K562 (cell line): ENCODE data around the gene TTC27. TPM values are rescaled to one million over a fixed set of nuclear protein-coding genes. Genes with fewer than 3 reads are reported as not detected.
A peak's percentile ranks its signal among the peaks of the same experiment; 100 is the strongest.

Source experiments
- ATF7 ChIP-seq: fragments of 450-650 bp; IDR thresholded peaks from 2 replicates; pipeline ENCODE4 v1.7.1; 2014; ENCODE audit warnings: mild to moderate bottlenecking, moderate library complexity
- C11orf30 ChIP-seq: fragments of 450-650 bp; IDR thresholded peaks from 2 replicates; pipeline ENCODE4 v1.6.1; 2016; ENCODE audit warnings: low read depth, mild to moderate bottlenecking
- CHCHD3 ChIP-seq: fragments of 250-450 bp; sonication (Bioruptor Pico); IDR thresholded peaks from 2 replicates; pipeline ENCODE4 v2.1.2; 2022; ENCODE audit warnings: mild to moderate bottlenecking
- DIDO1 ChIP-seq: fragments of 450-650 bp; IDR thresholded peaks from 2 replicates; pipeline ENCODE4 v1.6.1; 2016; ENCODE audit warnings: low read depth, missing biosample characterization, missing genetic modification characterization
- DPF2 ChIP-seq: fragments of 450-650 bp; IDR thresholded peaks from 2 replicates; pipeline ENCODE4 v1.6.1; 2016
- ELF1 ChIP-seq: fragments of 200-800 bp; sonication (Bioruptor generic); IDR thresholded peaks from 2 replicates; pipeline ENCODE4 v1.6.1; 2016; ENCODE audit warnings: missing genetic modification characterization, missing compliant biosample characterization
- ELK1 ChIP-seq: sonication (generic); formaldehyde crosslinking; IDR thresholded peaks from 2 replicates; pipeline ENCODE4 v1.8.1; 2022; ENCODE audit warnings: missing genetic modification reagents
- GTF3C2 ChIP-seq: IDR thresholded peaks from 3 replicates; pipeline ENCODE4 v1.6.1; 2011; ENCODE audit warnings: borderline replicate concordance, mild to moderate bottlenecking, moderate library complexity; ENCODE audit not compliant: insufficient read length; ENCODE audit errors: extremely low read depth
- MITF ChIP-seq: IDR thresholded peaks from 2 replicates; pipeline ENCODE4 v1.6.1; 2014; ENCODE audit warnings: antibody characterized with exemption
- MLLT1 ChIP-seq, 2 experiments: fragments of 450-650 bp; IDR thresholded peaks; 2 replicates each; pipeline ENCODE4 v1.6.1; 2016
- NR2C2 ChIP-seq, 2 experiments: fragments of 200-800 bp in 1 of 2; sonication (Bioruptor generic) in 1 of 2; sonication (generic) in 1 of 2; formaldehyde crosslinking in 1 of 2; IDR thresholded peaks; 2 replicates each; pipeline versions ENCODE4 v1.6.1 to v1.8.0; 2016 to 2022; ENCODE audit warnings: mild to moderate bottlenecking in 1 of 2, missing compliant biosample characterization in 1 of 2, missing genetic modification characterization in 1 of 2, missing genetic modification reagents in 1 of 2
- TARDBP ChIP-seq: fragments of 450-650 bp; IDR thresholded peaks from 2 replicates; pipeline ENCODE4 v1.6.1; 2016
- ZBTB2 ChIP-seq: fragments of 450-650 bp; IDR thresholded peaks from 2 replicates; pipeline ENCODE4 v1.6.1; 2016; ENCODE audit warnings: antibody characterized with exemption
- ZNF212 ChIP-seq: fragments of 450-650 bp; formaldehyde crosslinking; IDR thresholded peaks from 2 replicates; pipeline ENCODE4 v1.4.0; 2020; ENCODE audit warnings: mild to moderate bottlenecking
- ZNF253 ChIP-seq: fragments of 250-450 bp; sonication (Bioruptor Pico); conservative IDR thresholded peaks from 2 replicates; pipeline ENCODE4 v1.6.1; 2021; ENCODE audit warnings: mild to moderate bottlenecking
- ZNF398 ChIP-seq: fragments of 250-450 bp; sonication (Bioruptor Pico); IDR thresholded peaks from 2 replicates; pipeline ENCODE4 v1.8.0; 2021; ENCODE audit warnings: moderate library complexity, mild to moderate bottlenecking, inconsistent platforms
- ZNF57 ChIP-seq: fragments of 450-650 bp; formaldehyde crosslinking; IDR thresholded peaks from 2 replicates; pipeline ENCODE4 v1.4.0; 2020; ENCODE audit warnings: mild to moderate bottlenecking, moderate library complexity
- polyA plus RNA-seq, 8 experiments: library from polyadenylated mRNA; depleted of rRNA in 4 of 8; stranded (reverse) in 5 of 8; unstranded in 3 of 8; fragments of >200 nt; fragmentation: Nextera tagmentation in 2 of 8; fragmentation: Illumina TruSeq in 1 of 8; extraction: Ambion mirVana in 2 of 8; extraction: Trizol in 1 of 8; gene quantifications; 2 replicates each; pipeline versions ENCODE4 v1.2.1 to v1.2.3, GENCODE V29; 2011 to 2014; ENCODE audit warnings: inconsistent platforms in 1 of 8, missing spikeins in 1 of 8
- total RNA-seq, 7 experiments: library from RNA; depleted of rRNA in 6 of 7; stranded (reverse); fragments of >200 nt in 6 of 7; fragmentation: Illumina TruSeq in 2 of 7; extraction: Trizol in 2 of 7; gene quantifications; 2 replicates each; pipeline versions ENCODE4 v1.2.1 to v1.2.3, GENCODE V29; 2011 to 2021; ENCODE audit warnings: low replicate concordance in 1 of 7

The TTC27 gene
- total and polyA plus RNA-seq, 9 of the 15 experiments (the other 6 are each of a cell fraction or from before 2014, with no cell fraction given): 44.3 to 93.4 (median 57.3) TPM

- TF ChIP-seq MLLT1 (IDR thresholded peaks at IDR 0.05) (no peak), ELF1 (tag) (no peak), DPF2 (peak; percentile 62), GTF3C2 (no peak), ZNF398 (CRISPR knock-in tag) (no peak), DIDO1 (tag) (no peak), ZNF212 (CRISPR knock-in tag) (no peak), ZNF253 (CRISPR knock-in tag) (no peak), MITF (no peak), ATF7 (no peak), ELK1 (no peak), C11orf30 (no peak), ZNF57 (CRISPR knock-in tag) (no peak), CHCHD3 (no peak), NR2C2 (CRISPR knock-in tag; IDR thresholded peaks at IDR 0.05) (no peak), NR2C2 (tag; IDR thresholded peaks at IDR 0.05) (peak; percentile 59), TARDBP (no peak), ZBTB2 (no peak)
Observed at GRCh38 chr2:32805104-32806095, 177.6 kb downstream of the TTC27 start (continued).
